ENCODE results near the gene SIRT7. TPM values are rescaled to one million over a fixed set of nuclear protein-coding genes. Genes with fewer than 3 reads are reported as not detected.

The SIRT7 gene
- total RNA-seq, 4 donors from 2014 or later: 32.0 to 44.6 (median 38.0) TPM

DNA sequence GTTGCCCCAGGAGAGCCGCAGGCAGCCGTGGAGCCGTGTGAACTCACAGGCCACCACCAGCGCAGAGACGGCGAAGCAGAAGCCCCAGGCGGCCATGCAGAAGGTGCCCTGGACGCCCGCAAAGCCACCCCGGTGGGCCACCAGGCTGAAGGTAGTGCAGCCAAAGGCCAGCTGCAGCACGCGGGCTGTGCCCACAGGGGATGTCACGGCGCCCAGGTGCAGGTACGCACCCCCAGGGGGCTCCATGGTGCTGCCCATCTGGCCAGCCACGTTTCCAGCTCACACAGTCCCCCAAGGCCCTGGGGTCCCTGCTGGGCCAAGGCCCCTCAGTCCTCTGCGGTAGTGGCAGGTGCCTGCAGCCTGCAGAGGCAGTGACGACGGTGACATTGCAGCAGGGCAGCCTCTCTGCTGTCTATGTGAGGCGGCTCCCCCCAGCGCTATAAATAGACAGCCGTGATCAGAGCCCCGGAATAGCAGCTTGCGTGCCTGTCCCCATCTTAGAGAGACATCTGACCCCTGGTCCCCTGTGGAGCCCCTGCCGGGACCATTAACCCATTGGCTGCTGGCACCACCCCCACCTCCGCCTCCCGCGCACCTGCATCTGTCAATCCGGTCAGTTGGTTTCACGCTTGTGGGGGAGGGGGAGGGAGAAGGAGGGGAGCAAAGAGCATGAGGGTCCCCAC, 23.6 kb upstream of the SIRT7 start:
- DNase-seq (ENCODE audit: low spot score in 2 of 2): no peak
- intact Hi-C loops (cut with DNase I; ENCODE audit: low total_unique reads): no loop called here
- 38 to 57% methylated on average over 17 to 27 of the region's 30 CpGs for WGBS, 2 donors

GRCh38 chr17:81940538-81941483, 22.8 kb upstream of the SIRT7 start:
- H3K4me3 ChIP-seq (ENCODE audit: low read depth, poor library complexity, severe bottlenecking): no peak overlapping the region
- intact Hi-C loops (cut with DNase I; ENCODE audit: low total_unique reads): no loop called here
- 89 to 92% methylated on average over 41 to 55 of the region's 56 CpGs for WGBS, 2 donors
- no peak for DNase-seq (ENCODE audit: low spot score in 2 of 2)
- no peak for TF ChIP-seq POLR2A (IDR thresholded peaks at IDR 0.05)
- TF ChIP-seq, protein P1, sequence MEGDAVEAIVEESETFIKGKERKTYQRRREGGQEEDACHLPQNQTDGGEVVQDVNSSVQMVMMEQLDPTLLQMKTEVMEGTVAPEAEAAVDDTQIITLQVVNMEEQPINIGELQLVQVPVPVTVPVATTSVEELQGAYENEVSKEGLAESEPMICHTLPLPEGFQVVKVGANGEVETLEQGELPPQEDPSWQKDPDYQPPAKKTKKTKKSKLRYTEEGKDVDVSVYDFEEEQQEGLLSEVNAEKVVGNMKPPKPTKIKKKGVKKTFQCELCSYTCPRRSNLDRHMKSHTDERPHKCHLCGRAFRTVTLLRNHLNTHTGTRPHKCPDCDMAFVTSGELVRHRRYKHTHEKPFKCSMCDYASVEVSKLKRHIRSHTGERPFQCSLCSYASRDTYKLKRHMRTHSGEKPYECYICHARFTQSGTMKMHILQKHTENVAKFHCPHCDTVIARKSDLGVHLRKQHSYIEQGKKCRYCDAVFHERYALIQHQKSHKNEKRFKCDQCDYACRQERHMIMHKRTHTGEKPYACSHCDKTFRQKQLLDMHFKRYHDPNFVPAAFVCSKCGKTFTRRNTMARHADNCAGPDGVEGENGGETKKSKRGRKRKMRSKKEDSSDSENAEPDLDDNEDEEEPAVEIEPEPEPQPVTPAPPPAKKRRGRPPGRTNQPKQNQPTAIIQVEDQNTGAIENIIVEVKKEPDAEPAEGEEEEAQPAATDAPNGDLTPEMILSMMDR (IDR thresholded peaks at IDR 0.05): no peak

More for the DNA sequence above, 23.6 kb upstream of the SIRT7 start:
- TF ChIP-seq, protein P1 (IDR thresholded peaks at IDR 0.05): no peak
- no peak for TF ChIP-seq POLR2A (IDR thresholded peaks at IDR 0.05)
- H3K4me3 ChIP-seq (ENCODE audit: low read depth, poor library complexity, severe bottlenecking): no peak overlapping the region

- no peak for TF ChIP-seq POLR2A (IDR thresholded peaks at IDR 0.05)
- TF ChIP-seq, protein P1 (IDR thresholded peaks at IDR 0.05): no peak
- intact Hi-C loops (cut with DNase I; ENCODE audit: low total_unique reads): no loop called here
- 42 to 48% methylated on average over 18 to 21 of the region's 21 CpGs for WGBS, 2 donors
- H3K4me3 ChIP-seq (ENCODE audit: low read depth, poor library complexity, severe bottlenecking): no peak overlapping the region
- no peak for DNase-seq (ENCODE audit: low spot score in 2 of 2)
Observed at GRCh38 chr17:81939881-81940385, 22.0 kb upstream of the SIRT7 start.

DNA sequence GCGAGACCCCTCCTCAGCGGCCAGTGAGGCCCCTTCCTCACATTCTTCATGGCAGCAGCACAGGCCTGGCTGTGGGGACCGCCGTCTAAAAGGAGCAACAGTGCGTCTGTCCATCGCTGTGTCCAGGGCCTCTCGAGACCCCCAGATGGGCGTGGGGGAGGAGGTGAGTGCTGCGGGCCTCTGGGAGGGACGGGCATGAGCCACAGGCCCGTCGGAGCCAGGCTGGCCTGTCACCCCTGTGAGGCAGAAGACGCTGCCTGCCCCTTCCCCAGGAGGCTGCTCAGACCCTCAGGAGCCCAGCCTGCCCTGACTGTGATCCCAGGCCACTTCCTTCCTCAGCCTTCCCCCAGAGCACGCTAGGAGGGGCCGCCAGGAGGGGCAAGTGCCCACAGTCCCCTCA, 21.2 kb upstream of the SIRT7 start:
- intact Hi-C loops (cut with DNase I; ENCODE audit: low total_unique reads): no loop called here
- H3K4me3 ChIP-seq (ENCODE audit: low read depth, poor library complexity, severe bottlenecking): no peak overlapping the region
- DNase-seq (ENCODE audit: low spot score in 2 of 2): no peak
- TF ChIP-seq POLR2A (IDR thresholded peaks at IDR 0.05): no peak
- TF ChIP-seq, protein P1 (IDR thresholded peaks at IDR 0.05): no peak
- WGBS, 2 donors: 66 to 78% methylated on average over 14 to 15 of the region's 15 CpGs

DNA sequence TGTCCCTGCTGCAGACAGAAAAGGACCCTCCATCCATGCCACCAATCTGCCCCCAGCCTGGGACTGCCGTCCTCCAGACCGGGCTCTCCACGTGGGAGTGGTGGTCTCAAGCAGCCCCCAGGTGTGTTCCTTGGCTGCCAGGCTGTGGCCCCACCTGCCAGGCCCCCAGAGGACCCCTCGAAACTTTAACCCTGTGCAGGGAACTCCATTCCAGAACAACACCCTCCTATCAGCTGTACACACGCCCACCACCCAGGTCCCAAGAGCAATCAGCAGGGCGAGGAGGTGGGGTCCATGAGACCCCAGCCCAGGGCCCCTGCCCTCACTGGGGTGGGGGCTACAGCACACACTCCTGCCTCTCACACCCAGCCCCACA, 17.7 kb upstream of the SIRT7 start:
- WGBS, 2 donors: 80 to 91% methylated on average over 5 to 6 of the region's 6 CpGs
- DNase-seq (ENCODE audit: low spot score in 2 of 2): no peak

More for the DNA sequence above, 17.7 kb upstream of the SIRT7 start:
- no peak for TF ChIP-seq POLR2A (IDR thresholded peaks at IDR 0.05)
- TF ChIP-seq, protein P1 (IDR thresholded peaks at IDR 0.05): no peak
- H3K4me3 ChIP-seq (ENCODE audit: low read depth, poor library complexity, severe bottlenecking): no peak overlapping the region
- intact Hi-C loops (cut with DNase I; ENCODE audit: low total_unique reads): no loop called here

All from lower leg skin (tissue), 4 donors.